Neuronal stem cell (in vitro differentiated cells): Measurements from ENCODE around the gene ACKR2.

Source experiments
- DNase-seq: peaks from one replicate; pipeline ENCODE4 v3.0.0-alpha.2; 2013; ENCODE audit warnings: low spot score
- H2AFZ ChIP-seq: one replicate; pipeline ENCODE4 v1.6.1; 2013; ENCODE audit warnings: mild to moderate bottlenecking, low read length, inconsistent platforms
- H2AK5ac ChIP-seq: 2 replicates; pipeline ENCODE4 v1.6.1; 2013; ENCODE audit warnings: low read depth, mild to moderate bottlenecking, inconsistent platforms, low read length, moderate library complexity, mixed read lengths
- H2BK120ac ChIP-seq: 2 replicates; pipeline ENCODE4 v1.6.1; 2013; ENCODE audit warnings: low read depth, mild to moderate bottlenecking, inconsistent platforms, low read length, moderate library complexity, mixed read lengths
- H2BK12ac ChIP-seq: one replicate; pipeline ENCODE4 v1.6.1; 2013; ENCODE audit warnings: low read length, inconsistent platforms
- H2BK15ac ChIP-seq: 2 replicates; pipeline ENCODE4 v1.6.1; 2013; ENCODE audit warnings: mild to moderate bottlenecking, low read length, inconsistent platforms, mixed read lengths
- H2BK5ac ChIP-seq: one replicate; pipeline ENCODE4 v1.6.1; 2013; ENCODE audit warnings: inconsistent platforms, mild to moderate bottlenecking, low read length, moderate library complexity
- H3K14ac ChIP-seq: one replicate; pipeline ENCODE4 v1.6.1; 2013; ENCODE audit warnings: low read length, inconsistent platforms
- H3K18ac ChIP-seq: 2 replicates; pipeline ENCODE4 v1.6.1; 2013; ENCODE audit warnings: low read length, inconsistent platforms
- H3K23ac ChIP-seq: 2 replicates; pipeline ENCODE4 v1.6.1; 2013; ENCODE audit warnings: low read depth, mild to moderate bottlenecking, mixed read lengths, low read length, inconsistent platforms; ENCODE audit not compliant: poor library complexity
- H3K27ac ChIP-seq: replicated peaks from 3 replicates; pipeline ENCODE4 v1.5.1; 2013; ENCODE audit warnings: low read length, inconsistent platforms
- H3K27me3 ChIP-seq, 3 experiments: 2 replicates each; pipeline ENCODE4 v1.6.1; 2013; ENCODE audit warnings: low read length in 3 of 3, mild to moderate bottlenecking in 2 of 3, inconsistent platforms in 1 of 3, low read depth in 1 of 3, mixed read lengths in 1 of 3, moderate library complexity in 1 of 3; ENCODE audit not compliant: control insufficient read depth in 3 of 3, insufficient read depth in 3 of 3
- H3K36me3 ChIP-seq, 2 donors: replicated peaks in 1 of 2; 2 replicates each; pipeline ENCODE4 v1.6.1; 2013; ENCODE audit warnings: low read length in 2 of 2; ENCODE audit not compliant: control insufficient read depth in 2 of 2, insufficient read depth in 2 of 2
- H3K4ac ChIP-seq: 2 replicates; pipeline ENCODE4 v1.6.1; 2013; ENCODE audit warnings: inconsistent platforms, mild to moderate bottlenecking, low read length, moderate library complexity
- H3K4me1 ChIP-seq, 2 donors: 1 replicate in 1 of 2; 2 replicates in 1 of 2; pipeline ENCODE4 v1.6.1; 2013; ENCODE audit warnings: low read length in 2 of 2, low read depth in 1 of 2; ENCODE audit not compliant: control insufficient read depth in 2 of 2, insufficient read depth in 1 of 2
- H3K4me2 ChIP-seq: one replicate; pipeline ENCODE4 v1.6.1; 2013; ENCODE audit warnings: mild to moderate bottlenecking, low read length, inconsistent platforms; ENCODE audit not compliant: insufficient read depth, poor library complexity, severe bottlenecking
- H3K4me3 ChIP-seq, 2 donors: 2 replicates each; pipeline ENCODE4 v1.5.1; 2013; ENCODE audit warnings: low read length in 2 of 2, mild to moderate bottlenecking in 2 of 2, inconsistent platforms in 1 of 2, moderate library complexity in 1 of 2
- H3K79me1 ChIP-seq: one replicate; pipeline ENCODE4 v1.6.1; 2013; ENCODE audit warnings: low read depth, mild to moderate bottlenecking, inconsistent platforms, low read length, moderate library complexity
- H3K9ac ChIP-seq: one replicate; pipeline ENCODE4 v1.6.1; 2013; ENCODE audit warnings: mild to moderate bottlenecking, low read depth, low read length, inconsistent platforms; ENCODE audit not compliant: poor library complexity
- H3K9me3 ChIP-seq, 2 donors: replicated peaks in 1 of 2; 2 replicates each; pipeline versions ENCODE3 to v1.6.1; 2013; ENCODE audit warnings: low read length in 2 of 2, mild to moderate bottlenecking in 2 of 2, inconsistent platforms in 1 of 2, low read depth in 1 of 2, mixed read lengths in 1 of 2, moderate library complexity in 1 of 2; ENCODE audit not compliant: control insufficient read depth in 2 of 2, insufficient read depth in 1 of 2
- H4K8ac ChIP-seq: one replicate; pipeline ENCODE4 v1.6.1; 2013; ENCODE audit warnings: low read depth, mild to moderate bottlenecking, inconsistent platforms, low read length, moderate library complexity
- H4K91ac ChIP-seq: one replicate; pipeline ENCODE4 v1.6.1; 2013; ENCODE audit warnings: low read length, low read depth, mild to moderate bottlenecking, inconsistent platforms; ENCODE audit not compliant: poor library complexity
- WGBS, 2 donors: extraction: QIAGEN DNeasy Blood & Tissue Kit; methylation state at CpG; one replicate each; pipeline ENCODE4 v1.1.7; 2013; ENCODE audit warnings: missing lambda C conversion rate in 2 of 2, mixed read lengths in 1 of 2; ENCODE audit not compliant: insufficient read length in 2 of 2, insufficient replicate concordance in 1 of 2; ENCODE audit errors: extremely low coverage in 2 of 2; 5-methylcytosine and 5-hydroxymethylcytosine counted together

Gene ACKR2

DNA sequence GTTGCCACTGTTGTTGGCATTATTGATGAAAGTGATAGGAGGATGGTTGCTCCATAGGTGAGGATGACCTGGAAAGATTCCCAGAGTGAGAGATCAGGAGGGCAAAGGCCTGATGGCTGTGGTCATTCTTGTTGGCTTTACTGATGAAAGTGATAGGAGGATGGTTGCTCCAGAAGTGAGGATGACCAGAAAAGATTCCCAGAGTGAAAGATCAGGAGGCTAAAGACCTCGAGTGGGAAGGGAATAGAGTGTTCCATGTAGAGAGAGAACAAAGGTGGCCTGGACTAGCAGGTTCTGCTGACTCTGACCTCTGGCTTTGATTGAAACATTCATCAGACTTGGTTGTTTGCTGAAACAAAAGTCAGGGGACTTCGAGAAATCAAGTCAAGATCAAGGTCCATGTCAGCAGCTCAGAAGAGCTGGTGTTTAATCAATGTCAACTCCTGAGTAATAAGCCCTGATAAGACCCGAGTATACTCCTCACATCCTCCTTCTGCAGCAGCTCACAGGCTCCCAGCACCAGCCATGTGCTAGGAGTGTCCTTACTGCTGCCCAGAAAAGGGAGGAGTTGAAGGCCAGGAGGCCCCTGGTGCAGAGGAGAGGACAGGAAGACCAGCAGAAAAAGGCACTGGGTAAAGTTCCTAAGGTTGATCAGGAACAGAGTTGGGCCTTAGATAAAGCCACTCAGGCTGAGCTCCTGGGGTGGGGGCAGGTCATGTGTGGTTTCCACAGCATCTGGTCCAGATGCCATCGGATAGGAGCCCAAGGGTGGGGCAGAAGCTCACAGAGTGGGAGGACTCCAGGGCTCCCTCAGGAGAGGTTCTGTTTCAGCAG, 46.5 kb downstream of the ACKR2 start:
- Histone ChIP-seq H2BK12ac (no peak overlapping the region), H3K14ac (no peak overlapping the region), H3K4me2 (no peak overlapping the region), H3K4me3 (no peak overlapping the region), H3K4me1 (no peaks in the 10 kb centered on the region), H3K9me3 (no peaks in the 10 kb centered on the region), H2BK120ac (no peak overlapping the region), H3K18ac (no peak overlapping the region), H2BK15ac (no peak overlapping the region), H4K91ac (no peak overlapping the region), H3K9ac (no peak overlapping the region), H3K36me3 (no peaks in the 10 kb centered on the region), H3K27me3 (peaks cover 0 to 5% (median 0%) of the 10 kb centered on the region in 3 experiments), H3K23ac (no peak overlapping the region), H3K79me1 (no peaks in the 10 kb centered on the region), H2BK5ac (no peak overlapping the region), H3K4ac (no peak overlapping the region), H3K27ac (no peak overlapping the region), H4K8ac (no peak overlapping the region), H2AFZ (no peak overlapping the region), H2AK5ac (no peak overlapping the region)
- no peak for DNase-seq
- no CpG with 5 or more reads among the region's 4 CpGs for WGBS, 2 donors

DNA sequence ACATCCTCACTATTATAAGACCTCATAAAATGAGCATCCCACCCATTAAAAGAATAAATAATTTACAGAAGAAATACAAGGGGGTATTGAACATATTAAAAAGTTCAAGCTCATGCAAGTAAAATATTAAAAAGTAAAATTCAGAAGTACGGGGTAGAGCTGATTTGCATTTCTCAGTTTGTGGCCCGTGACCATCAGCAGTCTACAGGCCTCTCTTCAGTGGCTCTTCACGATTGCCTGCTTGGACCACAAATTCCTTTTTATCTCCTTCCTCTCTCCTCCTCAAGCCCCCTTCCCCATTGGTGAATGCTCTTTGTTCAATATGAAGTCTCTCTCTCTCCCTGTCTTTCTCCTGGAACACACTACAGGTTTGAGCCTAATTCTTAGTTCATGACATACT, 47.3 kb downstream of the ACKR2 start:
- Histone ChIP-seq H2BK120ac (no peak overlapping the region), H3K18ac (no peak overlapping the region), H3K4me2 (no peak overlapping the region), H3K27me3 (peaks cover 0 to 5% (median 0%) of the 10 kb centered on the region in 3 experiments), H2AK5ac (no peak overlapping the region), H3K23ac (no peak overlapping the region), H4K8ac (no peak overlapping the region), H3K14ac (no peak overlapping the region), H2BK12ac (no peak overlapping the region), H3K4ac (no peak overlapping the region), H3K4me3 (no peak overlapping the region), H3K4me1 (no peaks in the 10 kb centered on the region), H3K9ac (no peak overlapping the region), H3K27ac (no peak overlapping the region), H2AFZ (no peak overlapping the region), H2BK5ac (no peak overlapping the region), H4K91ac (no peak overlapping the region), H3K9me3 (no peaks in the 10 kb centered on the region), H3K36me3 (no peaks in the 10 kb centered on the region), H3K79me1 (no peaks in the 10 kb centered on the region), H2BK15ac (no peak overlapping the region)
- WGBS, 2 donors: no CpG with 5 or more reads among the region's 3 CpGs
- no peak for DNase-seq

DNA sequence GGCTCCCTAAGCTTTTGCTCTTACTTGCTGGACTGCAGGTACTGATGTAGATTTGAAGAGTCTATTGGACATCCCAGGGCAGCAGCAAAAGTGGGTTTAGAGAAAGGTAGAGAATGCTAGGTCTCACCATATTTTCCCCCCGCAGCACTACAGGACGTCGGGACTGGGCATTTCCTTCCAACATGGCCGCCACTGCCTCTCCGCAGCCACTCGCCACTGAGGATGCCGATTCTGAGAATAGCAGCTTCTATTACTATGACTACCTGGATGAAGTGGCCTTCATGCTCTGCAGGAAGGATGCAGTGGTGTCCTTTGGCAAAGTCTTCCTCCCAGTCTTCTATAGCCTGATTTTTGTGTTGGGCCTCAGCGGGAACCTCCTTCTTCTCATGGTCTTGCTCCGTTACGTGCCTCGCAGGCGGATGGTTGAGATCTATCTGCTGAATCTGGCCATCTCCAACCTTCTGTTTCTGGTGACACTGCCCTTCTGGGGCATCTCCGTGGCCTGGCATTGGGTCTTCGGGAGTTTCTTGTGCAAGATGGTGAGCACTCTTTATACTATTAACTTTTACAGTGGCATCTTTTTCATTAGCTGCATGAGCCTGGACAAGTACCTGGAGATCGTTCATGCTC, 55.2 kb downstream of the ACKR2 start:
- Histone ChIP-seq H2BK12ac (no peak overlapping the region), H3K27ac (no peak overlapping the region), H2BK15ac (no peak overlapping the region), H3K36me3 (no peaks in the 10 kb centered on the region), H3K9me3 (no peaks in the 10 kb centered on the region), H3K23ac (peak overlapping the region; percentile 20), H4K8ac (no peak overlapping the region), H3K4me3 (no peak overlapping the region), H2AFZ (no peak overlapping the region), H3K14ac (no peak overlapping the region), H3K4me2 (no peak overlapping the region), H3K4me1 (no peaks in the 10 kb centered on the region), H3K79me1 (no peaks in the 10 kb centered on the region), H3K18ac (no peak overlapping the region), H2BK5ac (no peak overlapping the region), H2BK120ac (no peak overlapping the region), H2AK5ac (no peak overlapping the region), H3K27me3 (peaks cover 0 to 2% (median 0%) of the 10 kb centered on the region in 3 experiments), H3K9ac (no peak overlapping the region), H4K91ac (no peak overlapping the region), H3K4ac (no peak overlapping the region)
- WGBS, 2 donors: no CpG with 5 or more reads among the region's 15 CpGs
- no peak for DNase-seq

GRCh38 chr3:42865256-42865655, 56.0 kb downstream of the ACKR2 start:
- Histone ChIP-seq H3K36me3 (no peaks in the 10 kb centered on the region), H3K27ac (no peak overlapping the region), H3K9me3 (no peaks in the 10 kb centered on the region), H2BK5ac (no peak overlapping the region), H3K27me3 (peaks cover 0 to 5% (median 0%) of the 10 kb centered on the region in 3 experiments), H2BK15ac (no peak overlapping the region), H4K91ac (no peak overlapping the region), H3K18ac (no peak overlapping the region), H2AFZ (no peak overlapping the region), H4K8ac (no peak overlapping the region), H3K23ac (no peak overlapping the region), H3K79me1 (no peaks in the 10 kb centered on the region), H3K4ac (no peak overlapping the region), H3K4me3 (no peak overlapping the region), H3K4me2 (no peak overlapping the region), H2BK12ac (no peak overlapping the region), H3K4me1 (no peaks in the 10 kb centered on the region), H2AK5ac (no peak overlapping the region), H3K9ac (no peak overlapping the region), H2BK120ac (no peak overlapping the region), H3K14ac (no peak overlapping the region)
- no peak for DNase-seq
- WGBS, 2 donors: no CpG with 5 or more reads among the region's 8 CpGs
